Right cardiac atrium (tissue), 5 donors: Measurements from ENCODE around the gene ANKRD55. TPM values are rescaled to one million over a fixed set of nuclear protein-coding genes. Genes with fewer than 3 reads are reported as not detected.
"Not testable (repeated sequence)": the region's sequence is repeated elsewhere in the genome, so short reads cannot be mapped to it uniquely, and the experiment has no call there.

Experiments used
- ATAC-seq, 2 donors: fragments of 200-7000 bp; cut with Tn5 transposase; one replicate each; pipeline versions ENCODE4 v1.8.0 to v1.9.1; 2020; ENCODE audit warnings: moderate library complexity in 2 of 2, mild to moderate bottlenecking in 1 of 2
- DNase-seq, 3 donors: peaks; one replicate each; pipeline ENCODE4 v3.0.0-alpha.2; 2020
- H3K27ac ChIP-seq: one replicate; pipeline ENCODE4 v1.5.1; 2013; ENCODE audit warnings: mild to moderate bottlenecking, low read length, control low read depth, moderate library complexity
- H3K27me3 ChIP-seq: one replicate; pipeline ENCODE4 v1.6.1; 2013; ENCODE audit not compliant: control insufficient read depth, insufficient read depth
- H3K4me1 ChIP-seq: one replicate; pipeline ENCODE4 v1.6.1; 2013; ENCODE audit warnings: low read length; ENCODE audit not compliant: control insufficient read depth, insufficient read depth
- H3K4me3 ChIP-seq: one replicate; pipeline ENCODE4 v1.5.1; 2013; ENCODE audit warnings: low read length, control low read depth
- H3K9me3 ChIP-seq: one replicate; pipeline ENCODE4 v1.6.1; 2013; ENCODE audit warnings: low read length; ENCODE audit not compliant: control insufficient read depth
- WGBS: extraction: QIAGEN DNeasy Blood & Tissue Kit; methylation state at CpG from one replicate; pipeline ENCODE4 v1.1.7; 2013; 5-methylcytosine and 5-hydroxymethylcytosine counted together
- intact Hi-C, 4 donors: fragments of 100-400 bp; cut with DNase I; formaldehyde crosslinking; loops; one replicate each; pipeline versions ENCODE4 v1.11.0 to v1.14.0; 2022 to 2023
- polyA plus RNA-seq: library from polyadenylated mRNA; stranded (reverse); fragments of 200-250 nt; gene quantifications from one replicate; pipeline ENCODE4 v1.2.3, GENCODE V29; 2013
- total RNA-seq, 4 donors: library from RNA; stranded (reverse); fragmentation: NEBNext Ultra II Directional; extraction: Animal tissue kit (Norgen Biotek cat#: 25700); gene quantifications; one replicate each; pipeline ENCODE4 v1.2.1, GENCODE V29; 2021
- donor health status: healthy with polysubstance abuse.
- donor health status: DM: no; HTN: yes; CAD: no.
- donor health status: DM: no; HTN: no; CAD: no.
- donor health status: DM: no; HTN: yes; CAD: no; lungs with severe emphysema.
- donor health status: DM: yes; HTN: yes; CAD: no.

Gene ANKRD55
- total and polyA plus RNA-seq, 5 donors, result 0.09 to 0.21 (median 0.20) TPM; not detected in 2

DNA sequence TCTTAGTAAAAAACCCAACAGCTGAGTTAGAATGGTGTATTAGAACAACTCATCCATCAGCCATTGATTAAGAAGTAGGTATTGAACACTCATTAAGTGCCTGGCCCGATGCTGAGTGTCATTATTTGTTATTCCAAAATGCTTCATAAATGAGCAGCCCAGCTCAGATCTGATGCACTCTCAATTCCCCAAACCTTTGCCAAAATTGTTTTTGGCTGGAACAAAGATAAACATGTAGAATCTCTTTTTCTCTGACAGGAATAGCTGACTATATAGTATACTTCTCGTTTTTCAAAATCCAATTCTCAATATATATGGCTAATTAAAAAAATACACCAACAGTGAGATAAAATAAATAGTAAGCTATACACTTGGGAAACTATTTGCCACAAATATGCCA is 20.0 kb upstream of the ANKRD55 start:
- 59% methylated on average over 2 of the region's 2 CpGs for WGBS
- intact Hi-C loops, result no loop called here

GRCh38 chr5:56251918-56252553 is 18.9 kb upstream of the ANKRD55 start:
- H3K27me3 ChIP-seq, result no peaks in the 10 kb centered on the region
- no peak for DNase-seq
- WGBS, result 52% methylated on average over 4 of the region's 4 CpGs
- peaks cover 3% of the 10 kb centered on the region for H3K4me1 ChIP-seq
- H3K4me3 ChIP-seq, result no peak overlapping the region
- intact Hi-C loops, result no loop called here
- peaks cover 2% of the 10 kb centered on the region for H3K9me3 ChIP-seq
- ATAC-seq, result peak; percentile 75 to 87
- H3K27ac ChIP-seq, result no peak overlapping the region

More for the DNA sequence above, 20.0 kb upstream of the ANKRD55 start:
- Histone ChIP-seq H3K27me3 (no peaks in the 10 kb centered on the region), H3K27ac (no peak overlapping the region), H3K4me3 (no peak overlapping the region), H3K9me3 (peaks cover 2% of the 10 kb centered on the region), H3K4me1 (no peaks in the 10 kb centered on the region)
- ATAC-seq, result no peak
- no peak for DNase-seq

GRCh38 chr5:56251440-56251839 is 18.3 kb upstream of the ANKRD55 start:
- intact Hi-C loops, result no loop called here
- peaks cover 2% of the 10 kb centered on the region for H3K9me3 ChIP-seq
- H3K4me1 ChIP-seq, result peaks cover 3% of the 10 kb centered on the region
- peak overlapping the region; percentile 37 for H3K27ac ChIP-seq
- DNase-seq, result no peak
- H3K4me3 ChIP-seq, result no peak overlapping the region
- H3K27me3 ChIP-seq, result no peaks in the 10 kb centered on the region
- ATAC-seq, result peak; percentile 22 to 40

DNA sequence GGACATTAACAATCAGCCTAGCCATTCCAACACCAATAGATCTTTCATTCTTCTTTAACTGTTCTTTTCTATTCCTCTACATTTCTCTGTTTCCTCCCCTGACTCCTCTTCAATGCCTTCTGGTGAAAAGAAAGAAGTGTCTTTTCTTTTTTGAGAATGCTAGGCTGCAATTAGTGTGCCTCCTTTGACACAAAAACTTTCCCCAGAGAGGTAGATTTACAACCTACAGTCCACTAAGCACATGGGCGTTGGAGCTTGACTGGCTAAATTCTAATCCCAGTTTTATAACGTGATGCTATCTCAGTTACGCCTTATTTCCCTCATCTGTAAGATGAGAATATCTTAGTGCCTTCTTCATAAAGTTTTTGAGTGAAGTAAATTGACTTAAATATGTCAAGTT is 16.9 kb upstream of the ANKRD55 start:
- Histone ChIP-seq H3K27ac (no peak overlapping the region), H3K4me1 (peaks cover 3% of the 10 kb centered on the region), H3K4me3 (no peak overlapping the region), H3K27me3 (no peaks in the 10 kb centered on the region), H3K9me3 (peaks cover 2% of the 10 kb centered on the region)
- WGBS, result 93% methylated on average over 3 of the region's 3 CpGs
- DNase-seq (no peak), ATAC-seq (no peak)
- intact Hi-C loops, result no loop called here

GRCh38 chr5:56249085-56249484 is 16.0 kb upstream of the ANKRD55 start:
- ATAC-seq, H3K27me3 ChIP-seq, H3K4me1 ChIP-seq, H3K27ac ChIP-seq, intact Hi-C loops, DNase-seq, H3K9me3 ChIP-seq, H3K4me3 ChIP-seq: not testable (repeated sequence)
- WGBS, result 97% methylated on average over 5 of the region's 5 CpGs

DNA sequence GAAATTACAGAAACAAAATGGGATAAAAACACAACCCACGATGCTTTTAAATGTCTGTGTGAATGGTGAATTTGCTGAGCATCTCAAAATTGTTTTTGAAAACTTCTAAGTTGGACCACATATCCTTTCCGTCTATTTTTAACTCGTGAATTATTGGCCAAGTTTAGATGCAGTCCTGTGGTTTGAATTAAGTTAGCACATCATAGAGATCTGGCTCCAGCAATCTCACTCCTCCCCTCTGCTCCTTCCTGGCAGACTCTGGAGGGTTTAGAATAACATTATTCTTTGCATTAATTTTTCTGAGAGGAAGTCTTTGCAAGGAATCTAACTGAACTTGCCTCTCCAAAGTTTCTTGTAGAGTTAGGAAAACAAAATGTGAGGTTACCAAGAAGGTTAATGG is 14.5 kb upstream of the ANKRD55 start:
- H3K4me1 ChIP-seq, result peaks cover 3% of the 10 kb centered on the region
- H3K9me3 ChIP-seq, result peaks cover 2% of the 10 kb centered on the region
- H3K27me3 ChIP-seq, result no peaks in the 10 kb centered on the region
- DNase-seq, result no peak
- H3K27ac ChIP-seq, result no peak overlapping the region
- intact Hi-C loops, result no loop called here
- 25% methylated on average over 3 of the region's 3 CpGs for WGBS
- ATAC-seq, result peak in 1 of 2 donors; percentile 52
- no peak overlapping the region for H3K4me3 ChIP-seq

GRCh38 chr5:56246769-56247168 is 13.6 kb upstream of the ANKRD55 start:
- H3K4me1 ChIP-seq, result peaks cover 3% of the 10 kb centered on the region
- no peak overlapping the region for H3K27ac ChIP-seq
- peaks cover 2% of the 10 kb centered on the region for H3K9me3 ChIP-seq
- no peak overlapping the region for H3K4me3 ChIP-seq
- ATAC-seq (no peak), DNase-seq (no peak)
- intact Hi-C loops, result no loop called here
- no peaks in the 10 kb centered on the region for H3K27me3 ChIP-seq
- WGBS, result 96% methylated on average over 6 of the region's 6 CpGs

GRCh38 chr5:56245481-56245880 is 12.4 kb upstream of the ANKRD55 start:
- ATAC-seq (no peak), DNase-seq (no peak)
- intact Hi-C loops, result no loop called here
- Histone ChIP-seq H3K27ac (no peak overlapping the region), H3K4me3 (no peak overlapping the region), H3K27me3 (no peaks in the 10 kb centered on the region), H3K4me1 (peaks cover 3% of the 10 kb centered on the region), H3K9me3 (peaks cover 2% of the 10 kb centered on the region)
- WGBS, result 97% methylated on average over 2 of the region's 2 CpGs

DNA sequence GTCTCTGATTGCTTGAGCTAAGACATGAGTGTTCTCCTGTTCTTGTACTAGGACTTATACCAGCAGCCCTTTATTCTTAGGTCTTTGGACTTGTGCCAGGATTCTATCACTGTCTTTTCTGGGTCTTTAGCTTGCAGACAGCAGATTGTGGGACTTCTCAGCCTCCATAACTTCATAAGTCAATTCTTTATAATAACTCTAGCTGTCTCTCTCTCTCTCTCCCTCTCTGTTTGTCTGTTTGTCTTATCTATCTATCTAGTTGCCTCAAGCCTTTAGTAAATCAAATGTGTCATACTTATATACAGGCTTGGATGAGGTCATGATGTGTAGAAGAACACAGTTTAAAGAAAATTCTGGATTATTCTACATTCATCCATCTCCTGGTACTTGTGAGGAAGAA is 11.5 kb upstream of the ANKRD55 start:
- Histone ChIP-seq H3K9me3 (peaks cover 2% of the 10 kb centered on the region), H3K4me3 (no peak overlapping the region), H3K27ac (no peak overlapping the region), H3K27me3 (no peaks in the 10 kb centered on the region), H3K4me1 (peaks cover 3% of the 10 kb centered on the region)
- intact Hi-C loops, result no loop called here
- ATAC-seq (no peak), DNase-seq (no peak)

DNA sequence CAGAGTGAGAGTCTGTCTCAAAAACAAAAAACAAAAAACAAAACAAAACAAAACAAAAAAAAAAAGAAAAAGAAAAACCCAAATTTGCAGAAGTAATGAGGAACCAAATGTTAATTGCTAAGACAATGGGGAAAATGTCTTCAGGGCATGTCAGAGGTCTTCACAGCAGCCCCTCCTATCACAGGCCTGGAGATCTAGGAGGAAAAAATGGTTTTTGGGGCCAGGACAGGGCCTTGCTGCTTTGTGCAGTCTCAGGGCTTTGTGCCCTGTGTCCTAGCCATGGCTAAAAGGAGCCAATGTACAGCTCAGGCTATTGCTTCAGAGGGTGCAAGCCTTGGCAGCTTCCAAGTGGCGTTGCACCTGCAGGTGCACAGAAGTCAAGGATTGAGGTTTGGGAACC is 9.1 kb upstream of the ANKRD55 start:
- H3K27me3 ChIP-seq, ATAC-seq, DNase-seq: not testable (repeated sequence)

DNA sequence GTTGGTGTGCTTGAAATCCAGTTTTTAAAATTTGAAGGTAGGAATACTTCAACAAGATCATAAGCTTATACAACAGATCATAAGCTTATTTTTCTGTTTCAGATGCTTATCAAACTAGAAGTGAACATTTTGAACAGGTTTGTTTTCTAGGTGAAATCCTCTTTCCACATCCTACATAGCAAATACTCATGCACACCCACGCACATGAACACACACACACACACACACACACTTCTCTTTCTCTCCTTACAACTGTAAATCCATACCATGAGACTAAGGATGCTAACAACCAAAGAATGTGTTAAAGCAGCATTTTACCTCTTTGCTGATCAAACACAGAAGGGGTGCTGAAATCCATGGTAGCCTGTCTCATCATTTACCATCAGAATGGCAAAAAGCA is 592 bp downstream of the ANKRD55 start:
- intact Hi-C loops, result no loop called here
- Histone ChIP-seq H3K27ac (no peak overlapping the region), H3K4me1 (no peaks in the 10 kb centered on the region), H3K4me3 (no peak overlapping the region), H3K27me3 (no peaks in the 10 kb centered on the region), H3K9me3 (no peaks in the 10 kb centered on the region)
- no peak for DNase-seq
- ATAC-seq, result no peak
- 90% methylated on average over 1 of the region's 1 CpG for WGBS

More for the DNA sequence above, 9.1 kb upstream of the ANKRD55 start:
- H3K27ac ChIP-seq, H3K4me1 ChIP-seq, intact Hi-C loops, H3K4me3 ChIP-seq, H3K9me3 ChIP-seq: not testable (repeated sequence)
- WGBS, result 98% methylated on average over 1 of the region's 1 CpG

GRCh38 chr5:56230576-56230975 is 2.6 kb downstream of the ANKRD55 start:
- Histone ChIP-seq H3K27ac (no peak overlapping the region), H3K27me3 (no peaks in the 10 kb centered on the region), H3K9me3 (no peaks in the 10 kb centered on the region), H3K4me1 (no peaks in the 10 kb centered on the region), H3K4me3 (no peak overlapping the region)
- intact Hi-C loops, result no loop called here
- ATAC-seq, result no peak
- no peak for DNase-seq
